Fibroblast of upper back skin (primary cell): ENCODE results near the gene KLRB1.
"Not testable (repeated sequence)": the region's sequence is repeated elsewhere in the genome, so short reads cannot be mapped to it uniquely, and the experiment has no call there.

Experiments used
- DNase-seq: peaks from one replicate; pipeline ENCODE4 v3.0.0-alpha.2; 2013

KLRB1 gene

GRCh38 chr12:9619411-9620179 is 11.9 kb upstream of the KLRB1 start:
- DNase-seq: no peak

- DNase-seq: not testable (repeated sequence)
These were observed 11.2 kb upstream of the KLRB1 start for GRCh38 chr12:9618906-9619305.

GRCh38 chr12:9617124-9617523 is 9.4 kb upstream of the KLRB1 start:
- no peak for DNase-seq

- DNase-seq: no peak
These were observed 7.9 kb upstream of the KLRB1 start for GRCh38 chr12:9615420-9616136.

- not testable (repeated sequence) for DNase-seq
These were observed 2.9 kb upstream of the KLRB1 start for GRCh38 chr12:9610606-9611005.

GRCh38 chr12:9606736-9607372 is 862 bp downstream of the KLRB1 start:
- no peak for DNase-seq

GRCh38 chr12:9606247-9606646 is 1.5 kb downstream of the KLRB1 start:
- DNase-seq: no peak

- no peak for DNase-seq
These were observed 2.2 kb downstream of the KLRB1 start for GRCh38 chr12:9605483-9605882.

GRCh38 chr12:9604287-9604686 is 3.4 kb downstream of the KLRB1 start:
- DNase-seq: no peak

- DNase-seq: not testable (repeated sequence)
These were observed 7.3 kb downstream of the KLRB1 start for GRCh38 chr12:9600426-9600825.

- DNase-seq: no peak
These were observed 9.4 kb downstream of the KLRB1 start for GRCh38 chr12:9598363-9598762.

- no peak for DNase-seq
These were observed 10.4 kb downstream of the KLRB1 start for GRCh38 chr12:9597365-9597764.

- DNase-seq: no peak
These were observed 17.3 kb downstream of the KLRB1 start for GRCh38 chr12:9590441-9590840.

- DNase-seq: no peak
These were observed 19.0 kb downstream of the KLRB1 start for GRCh38 chr12:9588749-9589148.

- DNase-seq: no peak
These were observed 19.6 kb downstream of the KLRB1 start for GRCh38 chr12:9587987-9588600.

GRCh38 chr12:9577729-9578128 is 30.0 kb downstream of the KLRB1 start:
- DNase-seq: not testable (repeated sequence)

GRCh38 chr12:9567151-9567550 is 40.6 kb downstream of the KLRB1 start:
- DNase-seq: not testable (repeated sequence)

GRCh38 chr12:9566113-9566512 is 41.6 kb downstream of the KLRB1 start:
- not testable (repeated sequence) for DNase-seq

- DNase-seq: not testable (repeated sequence)
These were observed 43.3 kb downstream of the KLRB1 start for GRCh38 chr12:9564418-9564817.

- not testable (repeated sequence) for DNase-seq
These were observed 44.8 kb downstream of the KLRB1 start for GRCh38 chr12:9562841-9563453.

- DNase-seq: not testable (repeated sequence)
These were observed 62.2 kb downstream of the KLRB1 start for GRCh38 chr12:9545489-9545888.
